H1 (cell line): Measurements from ENCODE around the gene OR11L1. TPM values are rescaled to one million over a fixed set of nuclear protein-coding genes. Genes with fewer than 3 reads are reported as not detected.

Source experiments
- CEBPB ChIP-seq: IDR thresholded peaks from 2 replicates; pipeline ENCODE4 v1.6.1; 2012; ENCODE audit warnings: low read depth, low read length
- JUND ChIP-seq: IDR thresholded peaks from 2 replicates; pipeline ENCODE4 v1.6.1; 2011; ENCODE audit warnings: mild to moderate bottlenecking, improper control_type of control experiment, low read length
- SIX5 ChIP-seq: IDR thresholded peaks from 2 replicates; pipeline ENCODE4 v1.6.1; 2011; ENCODE audit warnings: mild to moderate bottlenecking, low read depth, low read length
- ZNF274 ChIP-seq: IDR thresholded peaks from 2 replicates; pipeline ENCODE4 v1.7.0; 2012; ENCODE audit warnings: low read length, borderline replicate concordance; ENCODE audit errors: extremely low read depth
- polyA plus RNA-seq, 7 experiments: library from polyadenylated mRNA; depleted of rRNA in 3 of 7; stranded (reverse) in 5 of 7; unstranded in 2 of 7; fragments of >200 nt in 5 of 7; fragments of 200-250 nt in 2 of 7; gene quantifications; 1 replicate in 5 of 7; 2 replicates in 1 of 7; 4 replicates in 1 of 7; pipeline versions ENCODE4 v1.2.1 to v1.2.3, GENCODE V29; 2011 to 2013; ENCODE audit warnings: missing spikeins in 2 of 7, mixed read lengths in 2 of 7
- total RNA-seq: library from RNA; stranded (reverse); fragmentation: NEBNext Ultra II Directional; extraction: Animal tissue kit (Norgen Biotek cat#: 25700); gene quantifications from 2 replicates; pipeline ENCODE4 v1.2.1, GENCODE V29; 2021
- TF ChIP-seq, protein P1 (sequence below): IDR thresholded peaks from 2 replicates; pipeline ENCODE4 v1.6.1; 2012; ENCODE audit warnings: low read length, inconsistent platforms
- TF ChIP-seq, protein P2 (sequence below): fragments of 300-600 bp; sonication (generic); IDR thresholded peaks from 2 replicates; pipeline ENCODE4 v1.7.1; 2012; ENCODE audit warnings: low read length, moderate library complexity, mild to moderate bottlenecking, inconsistent platforms; ENCODE audit not compliant: insufficient replicate concordance

OR11L1 gene
- total and polyA plus RNA-seq, 2 of the 8 experiments (the other 6 are each of a cell fraction or from before 2014, with no cell fraction given): not detected

DNA sequence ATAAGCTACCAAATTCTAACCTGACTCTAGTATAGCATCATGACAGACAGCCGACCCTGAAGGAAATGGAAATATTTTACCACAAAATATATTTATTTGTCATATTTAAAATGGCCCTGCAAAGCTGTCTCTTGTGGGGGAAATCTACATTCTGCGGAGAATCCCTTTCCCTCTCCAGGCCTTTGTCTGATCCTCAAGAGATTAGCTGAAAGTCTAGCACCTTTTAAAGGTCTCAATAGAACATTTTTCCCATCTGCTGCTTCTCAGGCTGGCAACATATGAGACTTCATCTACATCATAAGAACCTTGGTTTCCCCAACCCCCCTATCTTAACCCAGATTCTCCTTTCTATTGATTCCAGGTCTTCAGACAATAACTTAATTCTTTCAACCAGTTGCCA lies 1.7 kb upstream of the OR11L1 start (continued):
- TF ChIP-seq, protein P1, sequence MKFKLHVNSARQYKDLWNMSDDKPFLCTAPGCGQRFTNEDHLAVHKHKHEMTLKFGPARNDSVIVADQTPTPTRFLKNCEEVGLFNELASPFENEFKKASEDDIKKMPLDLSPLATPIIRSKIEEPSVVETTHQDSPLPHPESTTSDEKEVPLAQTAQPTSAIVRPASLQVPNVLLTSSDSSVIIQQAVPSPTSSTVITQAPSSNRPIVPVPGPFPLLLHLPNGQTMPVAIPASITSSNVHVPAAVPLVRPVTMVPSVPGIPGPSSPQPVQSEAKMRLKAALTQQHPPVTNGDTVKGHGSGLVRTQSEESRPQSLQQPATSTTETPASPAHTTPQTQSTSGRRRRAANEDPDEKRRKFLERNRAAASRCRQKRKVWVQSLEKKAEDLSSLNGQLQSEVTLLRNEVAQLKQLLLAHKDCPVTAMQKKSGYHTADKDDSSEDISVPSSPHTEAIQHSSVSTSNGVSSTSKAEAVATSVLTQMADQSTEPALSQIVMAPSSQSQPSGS: no peak
- TF ChIP-seq ZNF274: no peak
- TF ChIP-seq SIX5: no peak
- no peak for TF ChIP-seq CEBPB
- TF ChIP-seq JUND: no peak
- TF ChIP-seq, protein P2, sequence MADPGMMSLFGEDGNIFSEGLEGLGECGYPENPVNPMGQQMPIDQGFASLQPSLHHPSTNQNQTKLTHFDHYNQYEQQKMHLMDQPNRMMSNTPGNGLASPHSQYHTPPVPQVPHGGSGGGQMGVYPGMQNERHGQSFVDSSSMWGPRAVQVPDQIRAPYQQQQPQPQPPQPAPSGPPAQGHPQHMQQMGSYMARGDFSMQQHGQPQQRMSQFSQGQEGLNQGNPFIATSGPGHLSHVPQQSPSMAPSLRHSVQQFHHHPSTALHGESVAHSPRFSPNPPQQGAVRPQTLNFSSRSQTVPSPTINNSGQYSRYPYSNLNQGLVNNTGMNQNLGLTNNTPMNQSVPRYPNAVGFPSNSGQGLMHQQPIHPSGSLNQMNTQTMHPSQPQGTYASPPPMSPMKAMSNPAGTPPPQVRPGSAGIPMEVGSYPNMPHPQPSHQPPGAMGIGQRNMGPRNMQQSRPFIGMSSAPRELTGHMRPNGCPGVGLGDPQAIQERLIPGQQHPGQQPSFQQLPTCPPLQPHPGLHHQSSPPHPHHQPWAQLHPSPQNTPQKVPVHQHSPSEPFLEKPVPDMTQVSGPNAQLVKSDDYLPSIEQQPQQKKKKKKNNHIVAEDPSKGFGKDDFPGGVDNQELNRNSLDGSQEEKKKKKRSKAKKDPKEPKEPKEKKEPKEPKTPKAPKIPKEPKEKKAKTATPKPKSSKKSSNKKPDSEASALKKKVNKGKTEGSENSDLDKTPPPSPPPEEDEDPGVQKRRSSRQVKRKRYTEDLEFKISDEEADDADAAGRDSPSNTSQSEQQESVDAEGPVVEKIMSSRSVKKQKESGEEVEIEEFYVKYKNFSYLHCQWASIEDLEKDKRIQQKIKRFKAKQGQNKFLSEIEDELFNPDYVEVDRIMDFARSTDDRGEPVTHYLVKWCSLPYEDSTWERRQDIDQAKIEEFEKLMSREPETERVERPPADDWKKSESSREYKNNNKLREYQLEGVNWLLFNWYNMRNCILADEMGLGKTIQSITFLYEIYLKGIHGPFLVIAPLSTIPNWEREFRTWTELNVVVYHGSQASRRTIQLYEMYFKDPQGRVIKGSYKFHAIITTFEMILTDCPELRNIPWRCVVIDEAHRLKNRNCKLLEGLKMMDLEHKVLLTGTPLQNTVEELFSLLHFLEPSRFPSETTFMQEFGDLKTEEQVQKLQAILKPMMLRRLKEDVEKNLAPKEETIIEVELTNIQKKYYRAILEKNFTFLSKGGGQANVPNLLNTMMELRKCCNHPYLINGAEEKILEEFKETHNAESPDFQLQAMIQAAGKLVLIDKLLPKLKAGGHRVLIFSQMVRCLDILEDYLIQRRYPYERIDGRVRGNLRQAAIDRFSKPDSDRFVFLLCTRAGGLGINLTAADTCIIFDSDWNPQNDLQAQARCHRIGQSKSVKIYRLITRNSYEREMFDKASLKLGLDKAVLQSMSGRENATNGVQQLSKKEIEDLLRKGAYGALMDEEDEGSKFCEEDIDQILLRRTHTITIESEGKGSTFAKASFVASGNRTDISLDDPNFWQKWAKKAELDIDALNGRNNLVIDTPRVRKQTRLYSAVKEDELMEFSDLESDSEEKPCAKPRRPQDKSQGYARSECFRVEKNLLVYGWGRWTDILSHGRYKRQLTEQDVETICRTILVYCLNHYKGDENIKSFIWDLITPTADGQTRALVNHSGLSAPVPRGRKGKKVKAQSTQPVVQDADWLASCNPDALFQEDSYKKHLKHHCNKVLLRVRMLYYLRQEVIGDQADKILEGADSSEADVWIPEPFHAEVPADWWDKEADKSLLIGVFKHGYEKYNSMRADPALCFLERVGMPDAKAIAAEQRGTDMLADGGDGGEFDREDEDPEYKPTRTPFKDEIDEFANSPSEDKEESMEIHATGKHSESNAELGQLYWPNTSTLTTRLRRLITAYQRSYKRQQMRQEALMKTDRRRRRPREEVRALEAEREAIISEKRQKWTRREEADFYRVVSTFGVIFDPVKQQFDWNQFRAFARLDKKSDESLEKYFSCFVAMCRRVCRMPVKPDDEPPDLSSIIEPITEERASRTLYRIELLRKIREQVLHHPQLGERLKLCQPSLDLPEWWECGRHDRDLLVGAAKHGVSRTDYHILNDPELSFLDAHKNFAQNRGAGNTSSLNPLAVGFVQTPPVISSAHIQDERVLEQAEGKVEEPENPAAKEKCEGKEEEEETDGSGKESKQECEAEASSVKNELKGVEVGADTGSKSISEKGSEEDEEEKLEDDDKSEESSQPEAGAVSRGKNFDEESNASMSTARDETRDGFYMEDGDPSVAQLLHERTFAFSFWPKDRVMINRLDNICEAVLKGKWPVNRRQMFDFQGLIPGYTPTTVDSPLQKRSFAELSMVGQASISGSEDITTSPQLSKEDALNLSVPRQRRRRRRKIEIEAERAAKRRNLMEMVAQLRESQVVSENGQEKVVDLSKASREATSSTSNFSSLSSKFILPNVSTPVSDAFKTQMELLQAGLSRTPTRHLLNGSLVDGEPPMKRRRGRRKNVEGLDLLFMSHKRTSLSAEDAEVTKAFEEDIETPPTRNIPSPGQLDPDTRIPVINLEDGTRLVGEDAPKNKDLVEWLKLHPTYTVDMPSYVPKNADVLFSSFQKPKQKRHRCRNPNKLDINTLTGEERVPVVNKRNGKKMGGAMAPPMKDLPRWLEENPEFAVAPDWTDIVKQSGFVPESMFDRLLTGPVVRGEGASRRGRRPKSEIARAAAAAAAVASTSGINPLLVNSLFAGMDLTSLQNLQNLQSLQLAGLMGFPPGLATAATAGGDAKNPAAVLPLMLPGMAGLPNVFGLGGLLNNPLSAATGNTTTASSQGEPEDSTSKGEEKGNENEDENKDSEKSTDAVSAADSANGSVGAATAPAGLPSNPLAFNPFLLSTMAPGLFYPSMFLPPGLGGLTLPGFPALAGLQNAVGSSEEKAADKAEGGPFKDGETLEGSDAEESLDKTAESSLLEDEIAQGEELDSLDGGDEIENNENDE: no peak
